ENCODE data around the gene FOXO6.

The FOXO6 gene

GRCh38 chr1:41370756-41371420, 9.7 kb downstream of the FOXO6 start:
- H3K4ac ChIP-seq (ENCODE audit: low read length), result no peak overlapping the region
- no peak overlapping the region for H2BK5ac ChIP-seq (ENCODE audit: low read length)
- H2BK120ac ChIP-seq (ENCODE audit: low read depth, low read length), result peak overlapping the region; percentile 34
- H3K27me3 ChIP-seq (ENCODE audit: control insufficient read depth in 3 of 3, insufficient read depth in 3 of 3, low read depth in 1 of 3, low read length in 3 of 3), result peaks cover 0 to 57% (median 21%) of the 10 kb centered on the region in 3 experiments
- H3K14ac ChIP-seq (ENCODE audit: low read length), result peak overlapping the region; percentile 5
- no peak overlapping the region for H2AFZ ChIP-seq (ENCODE audit: low read length)
- peak overlapping the region; percentile 2 for H2AK5ac ChIP-seq (ENCODE audit: low read depth, low read length)
- no peaks in the 10 kb centered on the region for H3K79me1 ChIP-seq (ENCODE audit: low read depth, low read length)
- H3K4me2 ChIP-seq (ENCODE audit: insufficient read depth, low read length, poor library complexity, severe bottlenecking), result no peak overlapping the region
- peak overlapping the region; percentile 73 for H3K18ac ChIP-seq (ENCODE audit: low read length)
- no peaks in the 10 kb centered on the region for H3K36me3 ChIP-seq (replicated peaks in 1 of 2; ENCODE audit: control insufficient read depth in 2 of 2, insufficient read depth in 2 of 2, low read length in 2 of 2)
- H4K8ac ChIP-seq (ENCODE audit: low read depth, low read length), result no peak overlapping the region
- H4K91ac ChIP-seq (ENCODE audit: low read depth, low read length, poor library complexity), result no peak overlapping the region
- no CpG with 5 or more reads among the region's 5 CpGs for WGBS, 2 donors (ENCODE audit: extremely low coverage in 2 of 2, insufficient read length in 2 of 2, insufficient replicate concordance in 1 of 2)
- DNase-seq (ENCODE audit: low spot score), result no peak
- H3K23ac ChIP-seq (ENCODE audit: low read depth, low read length, poor library complexity), result no peak overlapping the region
- peak overlapping the region; percentile 22 for H2BK15ac ChIP-seq (ENCODE audit: low read length)
- H3K27ac ChIP-seq (replicated peaks; ENCODE audit: low read length), result no peak overlapping the region
- H3K4me1 ChIP-seq (ENCODE audit: control insufficient read depth in 2 of 2, insufficient read depth in 1 of 2, low read depth in 1 of 2, low read length in 2 of 2), result peaks cover 25% of the 10 kb centered on the region in 2 donors
- H2BK12ac ChIP-seq (ENCODE audit: low read length), result no peak overlapping the region
- no peaks in the 10 kb centered on the region for H3K9me3 ChIP-seq (replicated peaks in 1 of 2; ENCODE audit: control insufficient read depth in 2 of 2, insufficient read depth in 1 of 2, low read depth in 1 of 2, low read length in 2 of 2)
- H3K9ac ChIP-seq (ENCODE audit: low read depth, low read length, poor library complexity), result peak overlapping the region; percentile 45
- no peak overlapping the region for H3K4me3 ChIP-seq (ENCODE audit: low read length in 2 of 2)

- Histone ChIP-seq H2AFZ (ENCODE audit: low read length) (peak overlapping the region; percentile 30), H3K9me3 (replicated peaks in 1 of 2; ENCODE audit: control insufficient read depth in 2 of 2, insufficient read depth in 1 of 2, low read depth in 1 of 2, low read length in 2 of 2) (no peaks in the 10 kb centered on the region), H2BK12ac (ENCODE audit: low read length) (no peak overlapping the region), H3K36me3 (replicated peaks in 1 of 2; ENCODE audit: control insufficient read depth in 2 of 2, insufficient read depth in 2 of 2, low read length in 2 of 2) (no peaks in the 10 kb centered on the region), H4K91ac (ENCODE audit: low read depth, low read length, poor library complexity) (no peak overlapping the region), H4K8ac (ENCODE audit: low read depth, low read length) (no peak overlapping the region), H3K4me2 (ENCODE audit: insufficient read depth, low read length, poor library complexity, severe bottlenecking) (peak overlapping the region; percentile 52), H3K27me3 (ENCODE audit: control insufficient read depth in 3 of 3, insufficient read depth in 3 of 3, low read depth in 1 of 3, low read length in 3 of 3) (peaks cover 0 to 58% (median 12%) of the 10 kb centered on the region in 3 experiments), H2BK120ac (ENCODE audit: low read depth, low read length) (peak overlapping the region; percentile 56), H2BK5ac (ENCODE audit: low read length) (peak overlapping the region; percentile 9), H3K4ac (ENCODE audit: low read length) (peak overlapping the region; percentile 47), H3K23ac (ENCODE audit: low read depth, low read length, poor library complexity) (peak overlapping the region; percentile 35), H2BK15ac (ENCODE audit: low read length) (peak overlapping the region; percentile 14), H3K4me3 (ENCODE audit: low read length in 2 of 2) (peak overlapping the region in 1 of 2 donors; percentile 14), H3K27ac (replicated peaks; ENCODE audit: low read length) (peak overlapping the region; percentile 30), H3K79me1 (ENCODE audit: low read depth, low read length) (no peaks in the 10 kb centered on the region), H3K14ac (ENCODE audit: low read length) (no peak overlapping the region), H2AK5ac (ENCODE audit: low read depth, low read length) (peak overlapping the region; percentile 89), H3K9ac (ENCODE audit: low read depth, low read length, poor library complexity) (peak overlapping the region; percentile 25), H3K4me1 (ENCODE audit: control insufficient read depth in 2 of 2, insufficient read depth in 1 of 2, low read depth in 1 of 2, low read length in 2 of 2) (peaks cover 20% of the 10 kb centered on the region in 2 donors), H3K18ac (ENCODE audit: low read length) (peak overlapping the region; percentile 95)
- no CpG with 5 or more reads among the region's 7 CpGs for WGBS, 2 donors (ENCODE audit: extremely low coverage in 2 of 2, insufficient read length in 2 of 2, insufficient replicate concordance in 1 of 2)
- no peak for DNase-seq (ENCODE audit: low spot score)
Observed at GRCh38 chr1:41371630-41372599, 10.7 kb downstream of the FOXO6 start.

- Histone ChIP-seq H2BK5ac (ENCODE audit: low read length) (peak overlapping the region; percentile 9), H4K8ac (ENCODE audit: low read depth, low read length) (no peak overlapping the region), H2AK5ac (ENCODE audit: low read depth, low read length) (peak overlapping the region; percentile 89), H2BK120ac (ENCODE audit: low read depth, low read length) (peak overlapping the region; percentile 56), H3K27me3 (ENCODE audit: control insufficient read depth in 3 of 3, insufficient read depth in 3 of 3, low read depth in 1 of 3, low read length in 3 of 3) (peaks cover 0 to 58% (median 6%) of the 10 kb centered on the region in 3 experiments), H3K9ac (ENCODE audit: low read depth, low read length, poor library complexity) (no peak overlapping the region), H3K79me1 (ENCODE audit: low read depth, low read length) (no peaks in the 10 kb centered on the region), H3K4me1 (ENCODE audit: control insufficient read depth in 2 of 2, insufficient read depth in 1 of 2, low read depth in 1 of 2, low read length in 2 of 2) (peaks cover 16 to 20% of the 10 kb centered on the region in 2 donors), H3K4ac (ENCODE audit: low read length) (no peak overlapping the region), H3K27ac (replicated peaks; ENCODE audit: low read length) (no peak overlapping the region), H3K23ac (ENCODE audit: low read depth, low read length, poor library complexity) (no peak overlapping the region), H3K4me2 (ENCODE audit: insufficient read depth, low read length, poor library complexity, severe bottlenecking) (no peak overlapping the region), H3K36me3 (replicated peaks in 1 of 2; ENCODE audit: control insufficient read depth in 2 of 2, insufficient read depth in 2 of 2, low read length in 2 of 2) (no peaks in the 10 kb centered on the region), H3K18ac (ENCODE audit: low read length) (peak overlapping the region; percentile 53), H3K9me3 (replicated peaks in 1 of 2; ENCODE audit: control insufficient read depth in 2 of 2, insufficient read depth in 1 of 2, low read depth in 1 of 2, low read length in 2 of 2) (no peaks in the 10 kb centered on the region), H3K14ac (ENCODE audit: low read length) (no peak overlapping the region), H2BK15ac (ENCODE audit: low read length) (peak overlapping the region; percentile 14), H4K91ac (ENCODE audit: low read depth, low read length, poor library complexity) (peak overlapping the region; percentile 13), H2AFZ (ENCODE audit: low read length) (no peak overlapping the region), H2BK12ac (ENCODE audit: low read length) (peak overlapping the region; percentile 76), H3K4me3 (ENCODE audit: low read length in 2 of 2) (no peak overlapping the region)
- no CpG with 5 or more reads among the region's 4 CpGs for WGBS, 2 donors (ENCODE audit: extremely low coverage in 2 of 2, insufficient read length in 2 of 2, insufficient replicate concordance in 1 of 2)
- no peak for DNase-seq (ENCODE audit: low spot score)
Observed at GRCh38 chr1:41372600-41372993, 11.4 kb downstream of the FOXO6 start.

- Histone ChIP-seq H3K4me1 (ENCODE audit: control insufficient read depth in 2 of 2, insufficient read depth in 1 of 2, low read depth in 1 of 2, low read length in 2 of 2) (peaks cover 16 to 20% of the 10 kb centered on the region in 2 donors), H3K27ac (replicated peaks; ENCODE audit: low read length) (no peak overlapping the region), H2BK120ac (ENCODE audit: low read depth, low read length) (no peak overlapping the region), H3K36me3 (replicated peaks in 1 of 2; ENCODE audit: control insufficient read depth in 2 of 2, insufficient read depth in 2 of 2, low read length in 2 of 2) (no peaks in the 10 kb centered on the region), H2AK5ac (ENCODE audit: low read depth, low read length) (peak overlapping the region; percentile 16), H2BK12ac (ENCODE audit: low read length) (no peak overlapping the region), H2BK5ac (ENCODE audit: low read length) (no peak overlapping the region), H3K4me3 (ENCODE audit: low read length in 2 of 2) (peak overlapping the region in 1 of 2 donors; percentile 1), H2AFZ (ENCODE audit: low read length) (no peak overlapping the region), H3K18ac (ENCODE audit: low read length) (peak overlapping the region; percentile 30), H3K4me2 (ENCODE audit: insufficient read depth, low read length, poor library complexity, severe bottlenecking) (no peak overlapping the region), H3K9ac (ENCODE audit: low read depth, low read length, poor library complexity) (peak overlapping the region; percentile 9), H3K4ac (ENCODE audit: low read length) (no peak overlapping the region), H3K27me3 (ENCODE audit: control insufficient read depth in 3 of 3, insufficient read depth in 3 of 3, low read depth in 1 of 3, low read length in 3 of 3) (peaks cover 0 to 58% (median 0%) of the 10 kb centered on the region in 3 experiments), H4K91ac (ENCODE audit: low read depth, low read length, poor library complexity) (no peak overlapping the region), H3K79me1 (ENCODE audit: low read depth, low read length) (no peaks in the 10 kb centered on the region), H4K8ac (ENCODE audit: low read depth, low read length) (no peak overlapping the region), H3K23ac (ENCODE audit: low read depth, low read length, poor library complexity) (no peak overlapping the region), H3K9me3 (replicated peaks in 1 of 2; ENCODE audit: control insufficient read depth in 2 of 2, insufficient read depth in 1 of 2, low read depth in 1 of 2, low read length in 2 of 2) (no peaks in the 10 kb centered on the region), H3K14ac (ENCODE audit: low read length) (no peak overlapping the region), H2BK15ac (ENCODE audit: low read length) (peak overlapping the region; percentile 34)
- DNase-seq (ENCODE audit: low spot score), result no peak
- no CpG with 5 or more reads among the region's 6 CpGs for WGBS, 2 donors (ENCODE audit: extremely low coverage in 2 of 2, insufficient read length in 2 of 2, insufficient replicate concordance in 1 of 2)
Observed at GRCh38 chr1:41373373-41373772, 12.1 kb downstream of the FOXO6 start.
